H4 (cell line): ENCODE results near the gene SLC22A23. TPM values are rescaled to one million over a fixed set of nuclear protein-coding genes. Genes with fewer than 3 reads are reported as not detected.

Experiments used
- DNase-seq: peaks from one replicate; pipeline ENCODE4 v3.0.0-alpha.2; 2015; ENCODE audit warnings: low spot score
- total RNA-seq: library from RNA; depleted of rRNA; stranded (reverse); fragments of >200 nt; shearing (Covaris generic); gene quantifications from 2 replicates; pipeline ENCODE4 v1.2.3, GENCODE V29; 2014

SLC22A23 gene
- total RNA-seq, 1 experiment from 2014 or later = 1.9 TPM

DNA sequence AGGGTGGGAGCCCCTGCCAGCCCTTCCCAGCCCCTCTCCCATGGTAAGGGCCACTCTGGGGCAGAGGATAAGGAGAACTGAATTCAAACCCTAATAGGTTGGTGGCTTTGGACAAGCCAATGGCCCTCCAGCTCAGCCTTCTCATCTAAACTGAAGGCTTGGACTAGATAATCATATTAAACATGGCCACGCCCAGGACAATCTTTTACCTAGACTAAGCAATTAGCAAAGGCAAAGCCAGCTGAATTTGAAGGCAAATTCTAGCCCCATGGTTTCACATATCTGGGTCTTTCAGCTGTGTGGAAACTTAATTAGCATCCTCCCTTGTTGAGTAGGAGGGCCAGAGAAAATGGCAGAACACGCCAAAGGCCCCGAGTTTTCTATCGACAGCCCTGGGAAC is 10.7 kb downstream of the SLC22A23 start:
- DNase-seq = no peak

DNA sequence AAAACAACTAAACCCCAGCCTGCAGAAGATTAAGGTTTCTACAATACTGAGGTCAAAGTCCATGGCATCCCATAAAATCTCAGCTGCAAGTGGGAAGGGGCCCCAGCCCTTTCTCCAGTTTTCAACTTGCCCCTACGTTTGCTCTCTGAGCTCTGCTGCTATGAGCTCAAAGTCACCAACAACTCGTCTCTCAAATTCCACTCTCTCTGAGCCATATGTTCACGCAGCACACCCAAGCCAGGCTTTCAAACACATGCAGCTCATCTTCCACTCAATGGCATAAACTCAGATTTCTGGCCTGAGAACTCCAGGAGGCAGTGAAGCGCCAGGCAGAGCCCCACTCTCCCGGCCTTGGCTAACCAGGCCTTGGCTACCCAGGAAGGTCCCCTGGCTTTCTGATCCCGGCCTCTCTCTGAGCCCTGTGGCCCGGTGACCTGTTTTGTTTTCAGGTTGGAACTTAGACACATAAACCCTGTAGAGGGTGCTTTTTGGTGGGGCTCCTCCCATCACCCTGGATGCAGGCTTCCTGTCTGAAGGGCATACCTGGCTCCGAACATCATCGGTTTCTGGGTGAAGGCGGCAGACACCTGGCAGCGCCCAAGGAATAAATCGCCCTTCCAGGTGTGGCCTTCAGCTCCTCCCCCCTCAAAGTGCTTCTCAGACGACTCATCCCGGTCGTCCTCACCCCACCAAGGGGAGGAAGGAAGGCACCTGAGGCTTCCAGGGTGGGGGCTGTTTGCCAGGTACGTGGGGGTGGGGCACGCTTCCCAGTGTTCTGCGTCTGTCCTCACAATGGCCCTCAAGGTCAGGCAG is 12.4 kb downstream of the SLC22A23 start:
- DNase-seq = no peak

DNA sequence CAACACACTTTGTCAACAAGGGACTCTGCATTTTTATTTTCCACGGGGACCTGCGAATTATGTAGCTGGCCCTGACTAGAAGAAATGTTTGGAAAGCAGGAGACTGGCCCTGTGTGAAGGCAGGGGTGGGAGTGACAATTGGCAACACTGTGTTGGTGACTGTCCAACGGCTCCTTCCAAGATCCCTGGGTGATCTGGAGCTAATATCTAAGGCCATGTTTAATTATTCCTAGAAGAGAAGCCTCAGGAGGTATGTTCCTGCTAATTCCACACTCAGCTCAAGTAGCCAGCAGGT is 13.7 kb downstream of the SLC22A23 start:
- no peak for DNase-seq

DNA sequence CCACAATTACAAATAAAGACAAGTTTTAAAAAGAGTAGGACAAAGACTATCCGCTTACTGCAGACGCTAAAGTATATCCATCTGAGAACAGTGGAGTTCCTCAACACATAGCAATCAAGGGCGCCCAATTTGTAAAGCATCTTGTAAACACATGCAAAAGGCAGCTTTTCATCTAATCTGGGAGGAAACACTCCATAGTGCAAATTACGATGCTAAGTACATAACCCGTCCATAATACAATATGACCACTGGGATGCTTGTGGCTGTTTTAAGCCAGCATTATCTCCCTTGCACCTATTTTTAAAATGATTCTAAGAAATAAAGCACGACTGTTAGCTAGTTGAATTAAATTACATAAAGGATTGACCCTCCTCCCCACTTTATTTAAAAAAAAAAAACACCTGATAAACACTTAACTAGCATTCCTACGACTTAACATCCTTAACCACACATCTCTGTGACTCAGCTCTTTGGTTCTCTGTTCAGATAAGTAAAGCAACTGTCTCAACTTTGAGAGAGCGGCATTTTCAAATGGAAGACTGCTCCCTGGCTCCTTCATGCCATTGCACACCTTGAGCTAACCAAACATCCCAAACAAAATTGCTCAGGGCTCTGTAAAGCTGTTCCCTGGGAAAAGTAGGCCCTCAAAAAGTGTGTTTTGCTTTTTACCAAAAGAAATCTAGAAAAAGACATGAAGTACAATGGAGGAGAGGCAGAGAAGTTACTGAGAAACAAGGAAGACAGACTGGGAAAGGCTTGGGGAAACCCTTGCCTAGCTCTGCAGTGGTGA is 14.2 kb downstream of the SLC22A23 start:
- DNase-seq = peak; percentile 65

DNA sequence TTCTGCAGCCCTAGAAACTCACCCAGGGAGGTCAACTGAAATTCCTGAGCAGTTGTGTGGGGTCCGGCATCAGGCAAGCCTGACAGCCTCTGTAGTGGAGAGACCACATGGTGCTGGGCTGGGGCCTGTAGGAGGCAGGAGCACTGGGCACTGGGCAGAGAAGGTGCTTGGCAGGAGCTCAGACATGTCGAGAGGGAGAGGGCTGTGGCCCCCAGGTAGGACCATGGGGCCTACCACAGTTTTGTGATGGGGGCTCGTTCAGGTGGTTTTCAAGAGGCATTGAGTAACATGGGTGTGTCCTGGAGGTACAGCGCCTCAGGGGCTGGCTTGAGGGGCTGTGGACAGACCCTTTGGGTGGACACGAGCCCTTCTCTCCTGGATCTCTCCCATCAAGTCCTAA is 15.9 kb downstream of the SLC22A23 start:
- no peak for DNase-seq

DNA sequence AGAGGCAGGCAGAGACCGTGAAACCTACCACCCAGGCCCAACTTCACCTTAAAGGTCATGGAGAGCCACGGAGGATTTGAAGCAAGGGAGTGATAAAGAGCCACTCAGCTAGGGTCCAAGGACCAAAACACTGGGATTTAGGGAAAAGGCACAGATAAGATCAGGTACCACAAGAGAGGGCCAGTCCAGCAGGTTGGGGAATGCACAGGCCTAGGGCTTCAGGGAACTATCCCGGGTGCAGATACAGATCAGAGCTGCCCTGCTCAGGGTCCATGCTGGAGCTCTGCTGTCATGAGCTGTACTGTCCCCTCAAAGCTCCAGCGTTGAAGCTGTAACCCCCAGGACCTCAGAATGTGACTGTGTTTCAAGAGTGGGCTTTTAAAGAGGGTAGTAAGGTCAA is 16.9 kb downstream of the SLC22A23 start:
- no peak for DNase-seq

DNA sequence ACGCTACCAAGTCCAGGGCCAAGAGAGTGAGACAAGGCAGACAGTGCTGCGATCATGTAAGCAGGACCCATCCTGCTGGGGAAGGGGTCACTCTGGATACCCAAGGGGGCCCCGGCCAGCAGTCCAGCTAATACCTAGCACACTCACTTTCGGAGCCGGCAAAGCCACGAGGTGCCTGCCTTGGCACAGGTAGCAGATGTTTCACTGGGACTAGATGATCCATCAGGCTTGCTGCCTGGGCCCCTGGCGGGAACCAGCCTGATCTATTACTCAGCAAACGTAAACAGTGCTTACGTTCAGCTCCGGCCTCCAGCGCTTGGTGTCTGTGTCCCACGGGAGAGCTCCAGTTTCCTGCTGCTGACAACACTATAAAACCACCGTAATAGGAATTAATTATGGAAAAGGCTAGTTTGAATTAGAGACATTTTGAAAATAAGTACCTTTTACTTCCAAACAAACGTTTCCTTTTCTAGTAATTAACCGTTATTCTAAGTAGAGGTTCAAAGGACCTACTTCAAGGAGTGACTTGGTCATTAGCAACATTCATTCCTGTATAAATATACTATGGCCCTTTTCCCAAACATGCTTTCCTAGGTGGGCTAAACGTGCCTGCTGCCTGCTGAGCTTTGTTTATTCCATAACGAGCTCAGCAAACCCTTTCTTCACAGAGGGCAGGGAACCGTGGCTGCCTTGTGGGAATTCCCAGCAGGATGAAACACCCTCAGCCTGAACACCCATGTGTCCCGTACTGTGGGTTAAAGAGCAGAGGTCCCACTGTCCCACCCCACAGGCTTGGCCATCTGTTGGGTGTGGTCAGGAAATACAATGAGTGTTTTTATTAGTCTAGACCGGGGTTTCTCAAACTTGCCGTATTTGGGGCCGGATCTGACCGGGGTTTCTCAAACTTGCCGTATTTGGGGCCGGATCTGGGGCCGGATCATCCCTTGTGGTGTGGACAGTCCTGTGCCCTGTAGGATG is 18.4 kb downstream of the SLC22A23 start:
- DNase-seq = peak; percentile 91

DNA sequence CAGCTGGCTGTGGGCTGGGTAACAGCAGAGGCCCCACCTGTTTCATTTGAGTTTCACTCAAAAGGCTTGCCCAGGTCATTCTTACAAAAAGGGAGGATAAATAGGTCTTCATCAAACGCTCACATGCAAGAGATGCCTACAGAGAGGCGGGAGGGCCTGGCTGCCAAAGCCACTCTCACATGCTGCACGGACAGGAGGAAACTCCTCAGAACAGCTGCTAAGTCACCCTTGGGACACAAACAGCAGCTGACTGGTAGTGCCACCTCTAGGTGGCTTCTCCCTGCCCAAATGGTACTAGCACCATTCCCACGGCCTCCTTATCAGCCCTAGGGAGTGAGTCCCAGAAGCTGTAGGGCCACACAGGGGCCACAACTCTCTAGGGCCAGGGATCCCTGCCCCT is 23.8 kb downstream of the SLC22A23 start:
- DNase-seq = no peak

DNA sequence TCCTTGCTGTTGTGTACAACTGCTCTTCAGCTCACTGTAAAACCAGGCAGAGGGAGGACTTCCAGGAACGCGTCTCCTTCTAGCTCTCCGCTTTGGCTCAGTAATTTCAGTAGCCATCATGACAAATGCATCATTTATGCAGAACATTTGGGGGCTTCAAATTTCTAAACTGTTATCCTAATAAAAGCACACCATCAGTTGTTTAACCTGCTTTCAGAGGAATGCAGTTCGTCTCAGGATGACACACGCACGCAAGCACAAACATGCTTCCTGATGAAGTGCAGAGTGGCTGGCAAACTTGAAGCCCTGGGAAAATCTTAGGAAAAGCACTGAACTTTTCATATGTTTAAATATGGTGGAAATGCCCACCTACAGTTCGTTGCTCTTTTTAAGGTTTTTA is 24.4 kb downstream of the SLC22A23 start:
- DNase-seq = no peak

DNA sequence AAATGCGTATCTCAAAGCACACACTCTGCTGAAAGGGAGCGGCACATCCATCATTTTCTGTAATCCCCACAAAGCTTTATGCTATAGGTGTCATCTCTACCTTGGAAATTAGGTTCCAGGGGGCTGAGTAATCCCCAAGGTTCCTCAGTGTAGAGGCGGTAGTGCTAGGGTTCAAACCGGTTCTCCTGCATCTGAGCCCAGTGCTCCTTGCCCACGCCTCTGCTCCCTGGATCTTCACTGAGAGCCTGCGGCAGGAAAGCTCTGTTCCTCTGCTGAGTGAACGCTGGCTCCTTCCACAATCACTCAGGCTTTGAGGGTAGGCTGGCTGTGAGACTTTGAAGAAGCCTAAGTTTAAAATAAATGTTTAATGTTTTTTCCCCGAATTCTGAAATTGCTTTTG is 24.9 kb downstream of the SLC22A23 start:
- no peak for DNase-seq

DNA sequence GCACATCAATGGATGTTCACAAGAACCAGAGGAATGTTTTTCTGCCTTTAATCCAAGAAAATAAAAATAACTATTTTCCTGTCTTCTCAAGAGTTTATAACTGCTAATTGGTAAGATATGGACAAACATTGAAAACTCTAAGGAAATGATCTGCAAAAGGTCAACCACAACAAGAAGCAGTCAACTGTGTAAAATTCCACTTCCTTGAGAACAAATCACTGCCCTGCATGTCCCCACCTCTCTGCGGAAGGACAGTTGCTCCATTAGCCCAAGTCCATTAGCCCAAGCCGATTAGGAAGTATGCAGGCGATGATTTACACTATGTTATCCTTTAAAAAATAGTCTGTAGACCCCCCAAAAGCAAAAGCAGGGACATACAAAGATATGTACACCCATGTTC is 27.6 kb downstream of the SLC22A23 start:
- no peak for DNase-seq

DNA sequence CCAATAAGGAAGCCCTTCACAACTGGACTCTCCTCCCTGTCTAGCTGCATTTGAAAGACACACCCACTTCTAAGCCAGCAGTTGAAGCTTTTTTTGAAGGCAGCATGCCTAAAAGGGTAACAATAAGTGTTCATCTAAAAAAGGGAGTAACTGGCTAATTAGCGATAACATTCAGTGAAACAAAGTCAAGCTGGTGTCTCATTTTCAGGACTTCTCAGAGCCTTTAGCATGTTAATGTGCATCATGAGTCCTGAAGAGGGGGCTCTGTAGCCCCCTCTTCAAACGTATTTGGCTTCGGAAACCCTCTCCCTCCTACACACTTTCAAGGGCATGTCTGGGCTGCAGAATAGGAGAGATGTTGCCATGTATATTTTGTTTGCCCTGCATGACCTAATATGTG is 28.1 kb downstream of the SLC22A23 start:
- DNase-seq = no peak

DNA sequence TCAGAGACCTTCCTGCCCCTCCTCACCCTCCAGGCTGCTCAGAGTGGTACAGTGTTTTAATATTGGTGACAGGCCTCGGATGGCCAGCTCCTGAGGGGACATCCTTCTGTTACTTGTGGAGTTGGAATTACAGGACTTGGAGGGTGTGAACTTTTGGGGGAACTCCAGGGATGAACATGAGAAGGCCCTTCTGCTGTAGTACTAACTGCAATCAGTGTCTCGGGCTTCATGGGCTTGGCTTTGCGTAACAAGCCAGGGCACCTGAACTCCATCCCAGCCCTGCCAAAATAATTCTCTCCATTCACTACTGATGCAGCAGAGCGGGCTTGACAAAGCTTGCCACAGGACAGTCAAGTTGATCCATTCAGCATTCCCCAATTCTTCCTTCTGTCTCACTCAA is 28.6 kb downstream of the SLC22A23 start:
- DNase-seq = no peak

DNA sequence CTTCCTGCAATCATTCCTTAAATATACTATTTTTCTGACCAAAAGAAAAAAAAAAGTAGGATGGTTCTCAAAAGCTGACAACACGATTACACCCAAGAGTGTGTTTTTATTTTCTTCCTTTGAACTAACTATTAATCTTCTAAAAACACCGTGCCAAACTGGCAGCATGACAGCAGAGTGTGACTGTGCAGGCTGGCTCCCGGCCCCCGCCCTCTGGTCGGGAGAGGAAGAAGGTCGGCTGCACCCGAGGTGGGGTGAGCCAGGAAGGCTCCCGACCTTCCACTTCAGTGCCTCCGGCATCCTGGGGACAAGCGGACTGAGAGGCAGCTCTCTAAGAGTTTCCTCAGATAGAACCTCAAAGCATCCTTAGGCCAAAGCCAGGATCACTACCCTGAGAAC is 29.2 kb downstream of the SLC22A23 start:
- DNase-seq = no peak

DNA sequence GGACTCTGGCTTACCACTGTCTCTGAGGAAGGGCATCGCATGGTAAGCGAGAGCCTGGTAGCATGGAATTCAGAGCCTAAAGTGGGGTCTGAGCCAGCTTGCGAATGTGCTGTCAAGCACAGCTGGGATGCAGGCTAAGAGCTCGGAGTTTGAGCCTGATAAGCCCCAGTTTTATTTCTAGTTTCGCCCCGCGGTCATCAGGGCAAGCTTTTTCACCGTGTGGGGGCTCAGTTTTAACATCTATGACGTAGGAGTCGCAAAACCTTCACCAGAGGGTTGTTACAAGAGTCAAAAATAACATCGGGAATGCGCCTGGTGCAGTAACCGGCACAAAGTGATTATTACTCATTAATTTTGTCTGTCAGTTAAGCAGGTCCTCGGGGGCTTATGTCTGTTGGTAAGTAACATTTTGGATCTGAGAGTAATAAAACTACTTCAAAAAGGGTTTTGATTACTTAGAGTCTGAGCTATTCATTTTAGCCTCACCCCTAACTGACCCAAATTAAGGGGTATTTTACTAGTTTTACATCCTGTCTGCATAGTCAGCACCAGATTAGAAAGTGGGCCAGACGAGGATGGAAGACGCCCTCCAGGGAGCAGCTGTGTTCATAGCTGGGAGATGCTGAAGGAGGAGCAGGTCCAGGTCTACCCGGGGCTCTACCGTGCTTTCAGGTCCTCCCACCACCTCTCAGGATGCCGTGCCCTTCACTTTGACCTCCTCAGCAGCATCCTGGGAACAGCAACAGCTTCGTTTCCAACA is 29.7 kb downstream of the SLC22A23 start:
- no peak for DNase-seq

DNA sequence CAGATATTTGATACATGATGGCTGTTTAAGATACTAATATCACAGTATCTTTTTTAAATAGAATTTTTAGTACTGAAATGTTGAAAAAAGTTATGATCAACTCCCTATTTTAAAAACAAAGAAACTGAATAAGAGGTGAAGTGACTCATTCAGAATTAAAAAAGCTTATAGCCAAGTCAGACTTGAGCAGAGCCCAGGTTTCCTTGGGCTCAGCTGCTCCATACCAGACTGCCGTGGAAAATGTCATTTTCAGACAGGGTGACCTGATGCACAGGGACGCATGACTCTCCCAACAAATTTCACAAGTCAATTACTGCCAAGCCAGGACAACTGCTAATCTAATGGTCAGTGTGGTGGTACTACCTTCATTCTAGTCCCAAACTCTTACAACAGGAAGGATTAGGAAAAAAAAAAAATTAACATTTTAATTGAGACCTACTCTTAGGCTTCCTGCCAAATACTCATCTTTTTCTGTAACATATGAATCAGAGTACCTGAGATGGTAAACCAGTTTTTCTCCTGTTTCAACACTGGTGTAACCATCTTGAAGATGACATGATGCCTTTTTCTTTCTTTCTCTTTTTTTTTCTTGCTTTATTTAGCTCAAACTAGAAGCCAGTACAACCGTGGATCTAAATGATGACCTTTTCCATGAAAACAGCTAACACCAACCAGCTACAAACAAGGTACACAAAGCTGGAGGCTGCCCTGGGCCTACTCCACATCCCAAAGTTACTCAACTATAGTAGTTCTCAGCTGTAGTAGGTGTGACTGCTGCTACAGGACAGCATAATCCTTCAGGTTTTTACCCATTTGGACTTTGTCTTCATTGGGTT is 30.5 kb downstream of the SLC22A23 start:
- no peak for DNase-seq

DNA sequence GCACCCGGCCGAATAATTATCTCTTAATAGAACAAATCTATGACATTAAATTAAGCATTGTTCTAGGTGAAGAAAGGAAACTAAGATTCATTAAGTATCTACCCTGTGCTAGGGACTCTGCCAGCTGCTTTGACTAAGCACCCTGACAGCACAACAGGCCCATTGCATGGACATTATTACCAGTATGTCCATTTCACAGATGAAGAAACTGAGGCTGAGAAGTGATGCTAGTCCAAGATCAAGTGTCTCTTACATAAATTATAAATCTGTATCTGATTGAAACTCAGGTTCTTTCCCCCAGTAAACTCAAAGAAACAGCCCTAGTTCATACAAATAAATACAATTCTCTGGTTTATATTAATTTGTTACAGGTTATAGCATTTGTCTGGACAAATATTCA is 31.3 kb downstream of the SLC22A23 start:
- no peak for DNase-seq

DNA sequence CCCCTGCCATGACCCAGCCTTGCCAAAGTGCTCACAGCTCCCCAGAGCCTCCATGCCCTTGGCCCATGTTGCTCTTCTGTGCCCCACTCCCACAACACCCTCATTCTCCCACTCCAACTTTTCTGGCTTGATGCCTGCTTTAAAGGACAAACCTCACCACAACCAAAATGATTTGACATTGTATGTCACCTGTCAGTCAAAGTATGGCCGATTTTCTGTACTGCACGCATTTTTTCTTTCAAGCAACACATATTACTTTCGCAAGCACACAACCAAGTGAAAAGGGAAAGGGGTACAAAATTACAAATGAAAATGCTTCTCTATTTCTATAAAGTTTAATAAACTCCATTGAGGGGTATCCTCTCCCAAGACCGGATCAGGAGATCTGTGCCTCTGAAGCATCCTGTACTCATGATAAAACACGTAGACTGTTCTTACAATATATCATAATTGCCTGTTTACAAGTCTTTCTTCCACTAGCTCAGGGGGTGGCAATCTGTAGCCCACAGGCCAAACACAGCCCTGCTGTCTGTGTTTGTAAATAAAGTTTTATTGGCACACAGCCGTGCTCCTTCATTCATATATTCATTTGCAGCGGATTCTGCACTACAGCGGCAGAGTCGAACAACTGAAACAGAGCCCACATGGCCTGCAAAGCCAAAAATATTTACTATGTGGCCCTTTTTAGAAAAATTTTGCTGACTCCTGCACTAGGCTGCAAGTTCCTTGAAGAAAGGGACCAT is 32.5 kb downstream of the SLC22A23 start:
- DNase-seq = no peak

DNA sequence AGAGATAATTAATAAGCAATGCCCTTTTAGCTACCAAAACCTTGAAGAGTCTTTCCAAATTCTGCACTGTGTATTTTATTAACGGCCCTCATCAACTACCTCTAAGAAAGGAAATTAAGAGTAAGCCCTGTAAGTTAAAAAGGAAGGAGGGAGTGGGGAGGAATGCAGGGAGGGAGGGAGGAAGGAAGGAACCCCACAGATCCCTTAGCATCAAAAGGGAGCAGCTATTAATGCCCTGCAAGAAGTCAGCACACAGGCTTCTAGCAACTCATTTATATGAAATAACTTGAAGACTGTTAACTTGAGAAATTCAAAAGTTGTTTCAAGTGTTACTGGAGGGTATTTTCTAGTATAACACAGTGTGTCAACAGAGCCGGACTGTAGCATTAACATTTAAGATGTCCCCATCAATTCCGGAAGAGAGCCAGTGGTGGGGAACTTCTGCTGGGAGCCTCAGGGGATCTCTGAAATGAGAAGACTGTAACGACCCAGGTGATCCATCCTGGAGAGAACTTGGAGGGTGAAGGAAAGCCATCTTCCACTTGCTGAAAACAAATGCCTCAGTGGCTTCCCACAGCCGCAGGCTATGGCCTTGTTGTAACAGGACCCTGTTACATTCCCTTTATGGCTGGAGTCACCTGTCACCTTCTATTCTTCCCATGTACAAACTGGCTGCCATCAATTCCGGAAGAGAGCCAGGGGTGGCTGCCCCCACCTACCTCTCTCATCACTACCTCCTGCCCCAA is 33.2 kb downstream of the SLC22A23 start:
- no peak for DNase-seq
